ENCODE measurements around the gene PHETA1.
A peak's percentile ranks its signal among the peaks of the same experiment; 100 is the strongest.

GRCh38 chr12:111396726-111397445 is 28.0 kb upstream of the PHETA1 start:
- TF ChIP-seq CTCF (IDR thresholded peaks at IDR 0.05) (peak; percentile 99 to 100 (median 99)), POLR2A (IDR thresholded peaks at IDR 0.05) (peak in 1 of 2 donors; percentile 37)
